Right kidney (tissue), 1 donor: ENCODE results near the gene KASH5.
"Not testable (repeated sequence)": the region's sequence is repeated elsewhere in the genome, so short reads cannot be mapped to it uniquely, and the experiment has no call there.

Source experiments
- DNase-seq: peaks from one replicate; pipeline ENCODE4 v3.0.0-alpha.2; 2016

Gene KASH5

GRCh38 chr19:49461130-49461529, 73.1 kb downstream of the KASH5 start:
- not testable (repeated sequence) for DNase-seq

- no peak for DNase-seq
Measured at GRCh38 chr19:49461656-49462055, 73.6 kb downstream of the KASH5 start.

GRCh38 chr19:49462492-49462891, 74.4 kb downstream of the KASH5 start:
- no peak for DNase-seq

- DNase-seq = no peak
Measured at GRCh38 chr19:49463960-49464740, 76.1 kb downstream of the KASH5 start.

GRCh38 chr19:49465371-49465770, 77.3 kb downstream of the KASH5 start:
- DNase-seq = no peak
